ENCODE results near the gene ARFGAP3.

The ARFGAP3 gene

DNA sequence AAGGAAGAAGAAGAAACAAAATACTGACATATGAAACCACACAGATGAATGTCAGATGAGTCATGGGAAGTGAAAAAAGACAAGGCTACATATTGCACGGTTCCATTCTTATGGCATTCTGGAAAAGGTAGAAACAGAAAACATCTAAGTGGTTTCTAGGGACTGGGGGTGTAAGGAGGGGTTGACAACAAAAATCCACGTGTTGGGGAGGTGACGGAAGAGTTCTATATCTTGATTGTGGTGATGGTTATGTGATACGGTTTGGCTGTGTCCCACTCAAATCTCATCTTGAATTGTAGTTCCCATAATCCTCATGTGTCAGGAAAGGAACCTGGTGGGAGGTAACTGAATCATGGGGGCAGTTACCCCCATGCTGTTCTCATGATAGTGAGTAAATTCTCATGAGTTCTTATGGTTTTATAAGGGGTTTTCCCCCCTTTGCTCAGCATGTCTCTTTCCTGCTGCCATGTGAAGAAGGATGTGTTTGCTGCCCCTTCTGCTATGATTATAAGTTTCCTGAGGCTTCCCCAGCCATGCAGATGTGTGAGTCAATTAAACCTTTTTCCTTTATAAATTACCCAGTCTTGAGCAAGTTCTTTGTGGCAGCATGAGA is 6.4 kb upstream of the ARFGAP3 start:
- no peak for DNase-seq (ENCODE audit: low read depth in 2 of 2, low spot score in 1 of 2)

GRCh38 chr22:42862045-42862734 is 5.1 kb upstream of the ARFGAP3 start:
- no peak for DNase-seq (ENCODE audit: low read depth in 2 of 2, low spot score in 1 of 2)

DNA sequence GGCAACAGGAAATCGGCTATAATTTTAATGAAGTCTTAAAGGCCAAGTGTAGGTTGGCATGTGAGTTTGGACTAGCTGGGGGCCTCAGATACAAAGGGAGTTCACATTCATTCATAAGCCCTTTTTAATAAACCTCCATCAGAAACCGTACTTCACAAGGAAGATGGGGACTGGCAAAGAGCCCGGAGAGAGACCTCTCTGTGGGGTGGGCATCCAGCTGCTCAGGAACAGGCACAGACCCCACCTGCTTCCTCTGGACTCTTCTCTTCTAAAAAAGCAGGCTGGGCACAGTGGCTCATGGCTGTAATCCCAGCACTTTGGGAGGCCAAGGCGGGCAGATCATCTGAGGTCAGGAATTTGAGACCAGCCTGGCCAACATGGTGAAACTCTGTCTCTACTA is 3.9 kb upstream of the ARFGAP3 start:
- no peak for DNase-seq (ENCODE audit: low read depth in 2 of 2, low spot score in 1 of 2)

DNA sequence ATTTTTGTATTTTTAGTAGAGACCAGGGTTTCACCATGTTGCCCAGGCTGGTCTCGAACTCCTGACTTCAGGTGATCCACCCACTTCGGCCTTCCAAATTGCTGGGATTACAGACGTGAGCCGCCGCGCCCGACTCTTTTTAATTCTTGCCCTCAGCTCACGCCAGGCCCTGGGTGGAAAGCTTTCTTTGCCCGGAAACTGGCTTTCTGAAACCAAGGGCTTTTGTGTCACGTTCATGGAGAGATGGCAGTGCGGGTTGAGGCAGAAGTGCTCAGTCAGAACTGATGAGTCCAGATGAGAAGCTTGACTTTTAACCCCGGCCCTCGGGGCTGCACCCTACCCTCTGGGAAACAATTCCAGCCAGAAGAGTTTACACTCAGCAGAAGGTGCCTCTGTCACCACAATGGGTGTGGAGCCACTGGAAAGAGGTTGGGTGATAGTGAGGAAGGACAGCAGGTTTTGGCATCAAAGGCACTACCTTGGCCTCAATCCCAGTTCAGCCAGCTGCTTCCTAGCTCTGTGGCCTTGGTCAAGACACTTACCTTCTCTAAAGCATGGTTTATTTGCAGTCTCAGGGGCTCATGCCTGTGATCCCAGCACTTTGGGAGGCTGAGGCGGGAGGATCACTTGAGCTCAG is 890 bp upstream of the ARFGAP3 start:
- DNase-seq (ENCODE audit: low read depth in 2 of 2, low spot score in 1 of 2) = no peak

- peak in 1 of 2 donors; percentile 31 for DNase-seq (ENCODE audit: low read depth in 2 of 2, low spot score in 1 of 2)
These were observed 751 bp downstream of the ARFGAP3 start for GRCh38 chr22:42856179-42856864.

GRCh38 chr22:42855721-42856120 is 1.4 kb downstream of the ARFGAP3 start:
- no peak for DNase-seq (ENCODE audit: low read depth in 2 of 2, low spot score in 1 of 2)

DNA sequence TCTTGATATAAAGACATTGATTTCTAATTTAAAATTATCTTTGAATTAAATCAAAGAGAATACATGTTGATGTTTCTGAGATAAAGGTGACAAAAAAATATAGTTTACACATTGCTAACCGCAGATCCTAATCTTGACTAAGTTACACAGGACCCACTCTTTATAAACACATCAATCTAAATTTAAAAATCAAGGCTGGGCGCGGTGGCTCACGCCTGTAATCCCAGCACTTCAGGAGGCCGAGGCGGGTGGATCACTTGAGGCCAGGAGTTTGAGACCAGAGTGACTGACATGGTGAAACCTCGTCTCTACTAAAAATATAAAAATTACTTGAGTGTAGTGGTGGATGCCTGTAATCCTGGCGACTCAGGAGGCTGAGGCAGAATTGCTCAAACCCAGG is 1.9 kb downstream of the ARFGAP3 start:
- DNase-seq (ENCODE audit: low read depth in 2 of 2, low spot score in 1 of 2) = no peak

DNA sequence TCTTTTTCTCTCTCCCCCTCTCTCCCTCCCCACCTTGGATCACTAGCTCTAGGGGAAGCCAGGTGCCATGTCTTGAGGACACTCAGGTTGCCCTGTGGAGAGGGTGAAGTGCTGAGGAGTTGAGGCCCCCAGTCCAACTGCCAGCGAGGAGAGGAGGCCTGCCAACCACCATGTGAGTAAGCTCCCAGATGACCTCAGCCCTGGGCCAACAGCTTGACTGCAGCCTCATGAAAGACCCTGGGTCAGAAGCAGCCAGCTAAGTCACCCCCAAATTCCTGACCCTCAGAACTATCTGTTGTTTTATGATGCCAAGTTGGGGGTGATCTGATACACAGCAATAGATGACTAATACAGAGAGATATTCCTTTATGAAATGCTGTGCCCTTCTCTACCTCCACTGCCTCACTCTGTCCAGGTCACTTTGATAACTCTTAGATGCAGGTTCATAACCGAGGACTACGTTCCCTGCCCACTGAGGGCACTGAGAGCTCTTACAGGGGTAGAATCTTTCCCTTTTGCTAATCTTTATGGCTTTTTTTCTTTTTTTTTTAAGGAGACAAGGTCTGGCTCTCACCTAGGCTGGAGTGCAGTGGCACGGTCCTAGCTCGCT is 8.0 kb downstream of the ARFGAP3 start:
- no peak for DNase-seq (ENCODE audit: low read depth in 2 of 2, low spot score in 1 of 2)

DNA sequence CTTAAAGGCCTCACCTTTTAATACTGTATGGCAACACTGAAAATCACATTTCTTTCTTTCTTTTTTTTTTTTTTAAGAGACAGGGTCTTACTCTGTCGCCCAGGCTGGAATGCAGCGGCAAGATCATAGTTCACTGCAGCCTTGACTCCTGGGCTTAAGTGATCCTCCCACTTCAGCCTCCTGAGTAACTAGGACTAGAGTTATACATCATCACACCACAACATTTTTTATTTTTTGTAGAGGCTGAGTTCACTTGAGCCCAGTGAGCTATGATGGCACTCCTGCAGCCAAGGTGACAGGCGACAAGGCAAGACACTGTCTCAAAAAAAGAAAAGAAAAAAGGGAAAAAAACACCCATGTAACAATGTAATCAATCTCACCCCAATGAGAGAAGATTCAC is 10.0 kb downstream of the ARFGAP3 start:
- DNase-seq (ENCODE audit: low read depth in 2 of 2, low spot score in 1 of 2) = no peak

DNA sequence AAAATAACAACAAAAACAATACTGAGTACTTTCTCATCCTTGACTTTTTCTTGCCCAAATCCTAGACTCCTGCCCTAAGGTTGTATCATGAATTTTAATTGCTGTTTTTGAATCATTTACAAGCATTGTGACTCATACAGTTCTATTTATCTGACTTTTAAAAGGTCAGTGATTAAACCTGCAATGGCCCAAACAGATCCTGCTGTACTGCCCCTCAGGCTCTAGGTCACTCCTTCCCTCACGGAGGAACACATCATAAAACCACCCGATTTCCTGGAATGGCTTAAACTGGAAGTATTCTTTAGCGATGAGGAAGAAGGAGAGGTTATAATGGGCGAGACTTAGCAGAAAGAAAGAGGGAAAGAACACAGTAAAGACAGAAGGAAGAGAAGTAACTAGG is 12.3 kb downstream of the ARFGAP3 start:
- DNase-seq (ENCODE audit: low read depth in 2 of 2, low spot score in 1 of 2) = no peak

GRCh38 chr22:42842658-42843370 is 14.3 kb downstream of the ARFGAP3 start:
- no peak for DNase-seq (ENCODE audit: low read depth in 2 of 2, low spot score in 1 of 2)

DNA sequence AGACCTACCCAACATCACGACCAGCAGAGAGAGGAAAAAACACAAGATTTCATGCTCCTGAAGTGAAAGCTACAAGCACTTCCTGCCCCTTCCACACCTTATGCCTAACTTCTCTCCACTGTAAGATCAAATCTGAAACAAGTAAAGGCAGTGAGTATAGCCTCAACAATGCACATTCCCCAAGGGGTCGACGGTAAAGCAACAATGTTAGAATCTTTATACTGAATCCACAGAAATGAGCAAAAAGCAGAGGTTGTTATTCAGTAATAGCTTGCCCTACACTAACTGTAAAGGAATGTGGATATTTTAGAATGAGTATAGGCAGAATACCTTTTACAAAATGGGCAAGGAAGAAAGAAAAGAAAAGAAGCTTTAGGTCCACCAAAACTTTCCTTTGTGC is 15.6 kb downstream of the ARFGAP3 start:
- DNase-seq (ENCODE audit: low read depth in 2 of 2, low spot score in 1 of 2) = no peak

- no peak for DNase-seq (ENCODE audit: low read depth in 2 of 2, low spot score in 1 of 2)
These were observed 19.5 kb downstream of the ARFGAP3 start for GRCh38 chr22:42837556-42837955.

DNA sequence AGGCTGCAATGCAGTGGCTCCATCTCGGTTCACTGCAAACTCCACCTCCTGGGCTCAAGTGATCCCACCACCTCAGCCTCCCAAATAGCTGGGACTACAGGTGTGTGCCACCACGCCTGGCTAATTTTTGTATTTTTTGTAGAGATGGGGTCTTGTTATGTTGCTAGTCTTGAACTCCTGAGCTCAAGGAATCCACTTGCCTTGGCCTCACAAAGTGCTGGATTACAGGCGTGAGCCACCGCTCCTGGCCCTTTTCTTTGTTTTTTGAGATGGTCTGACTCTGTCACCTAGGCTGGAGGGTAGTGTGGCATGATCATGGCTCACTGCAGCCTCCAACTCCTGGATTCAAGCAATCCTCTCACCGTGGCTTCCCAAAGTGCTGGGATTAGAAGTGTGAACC is 21.0 kb downstream of the ARFGAP3 start:
- DNase-seq (ENCODE audit: low read depth in 2 of 2, low spot score in 1 of 2) = no peak

- no peak for DNase-seq (ENCODE audit: low read depth in 2 of 2, low spot score in 1 of 2)
These were observed 22.7 kb downstream of the ARFGAP3 start for GRCh38 chr22:42834177-42834949.

GRCh38 chr22:42833104-42833503 is 24.0 kb downstream of the ARFGAP3 start:
- DNase-seq (ENCODE audit: low read depth in 2 of 2, low spot score in 1 of 2) = no peak

GRCh38 chr22:42831712-42832111 is 25.4 kb downstream of the ARFGAP3 start:
- DNase-seq (ENCODE audit: low read depth in 2 of 2, low spot score in 1 of 2) = no peak

GRCh38 chr22:42830161-42830560 is 26.9 kb downstream of the ARFGAP3 start:
- DNase-seq (ENCODE audit: low read depth in 2 of 2, low spot score in 1 of 2) = no peak

- DNase-seq (ENCODE audit: low read depth in 2 of 2, low spot score in 1 of 2) = no peak
These were observed 27.8 kb downstream of the ARFGAP3 start for GRCh38 chr22:42829302-42829701.

DNA sequence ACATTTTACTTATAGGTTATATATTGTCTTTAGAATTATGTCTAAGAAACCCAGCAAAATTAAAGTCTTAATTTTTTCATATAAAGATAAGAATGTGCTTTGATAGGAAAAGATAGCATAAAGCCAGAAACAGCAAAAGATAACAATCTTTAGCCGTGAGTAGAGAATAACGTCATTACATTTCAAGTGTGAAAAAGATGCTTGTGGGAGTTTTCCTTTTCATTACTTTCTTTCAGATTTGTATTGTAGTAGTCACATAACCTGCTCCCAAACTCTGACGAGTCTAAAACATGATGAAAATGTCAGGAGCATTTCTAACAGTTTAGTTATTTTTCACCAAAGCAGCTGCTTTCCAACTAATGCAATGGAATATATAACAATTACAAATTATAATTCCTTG is 31.3 kb downstream of the ARFGAP3 start:
- DNase-seq (ENCODE audit: low read depth in 2 of 2, low spot score in 1 of 2) = no peak
